ENCODE results near the gene ATRIP.

ATRIP gene

GRCh38 chr3:48423241-48423882 is 23.2 kb upstream of the ATRIP start:
- FAIRE-seq, result no peak
- DNase-seq (ENCODE audit: low spot score), result no peak

GRCh38 chr3:48423883-48424695 is 22.4 kb upstream of the ATRIP start:
- FAIRE-seq, result no peak
- no peak for DNase-seq (ENCODE audit: low spot score)

GRCh38 chr3:48425281-48425812 is 21.2 kb upstream of the ATRIP start:
- FAIRE-seq (no peak), DNase-seq (ENCODE audit: low spot score) (no peak)

- no peak for DNase-seq (ENCODE audit: low spot score)
- FAIRE-seq, result no peak
These were observed 20.1 kb upstream of the ATRIP start for GRCh38 chr3:48426401-48426909.

GRCh38 chr3:48426944-48427629 is 19.4 kb upstream of the ATRIP start:
- no peak for FAIRE-seq
- no peak for DNase-seq (ENCODE audit: low spot score)

- FAIRE-seq (peak; percentile 84), DNase-seq (ENCODE audit: low spot score) (no peak)
These were observed 18.9 kb upstream of the ATRIP start for GRCh38 chr3:48427630-48427962.

- DNase-seq (ENCODE audit: low spot score) (no peak), FAIRE-seq (no peak)
These were observed 18.4 kb upstream of the ATRIP start for GRCh38 chr3:48428088-48428571.

- no peak for FAIRE-seq
- DNase-seq (ENCODE audit: low spot score), result peak; percentile 50
These were observed 17.8 kb upstream of the ATRIP start for GRCh38 chr3:48428572-48429316.

GRCh38 chr3:48429317-48429959 is 17.1 kb upstream of the ATRIP start:
- FAIRE-seq, result peak; percentile 74

GRCh38 chr3:48429960-48430707 is 16.4 kb upstream of the ATRIP start, which contains the start of gene PLXNB1:
PLXNB1 (minus strand) TSS chr3:48430086; CDS start chr3:48424611, 5,475 bp downstream.
- DNase-seq (ENCODE audit: low spot score) (peak; percentile 65), FAIRE-seq (no peak)

More at GRCh38 chr3:48429317-48429959, 17.1 kb upstream of the ATRIP start:
- peak; percentile 85 for DNase-seq (ENCODE audit: low spot score)

- FAIRE-seq (no peak), DNase-seq (ENCODE audit: low spot score) (no peak)
These were observed 15.8 kb upstream of the ATRIP start for GRCh38 chr3:48430708-48431101.

- DNase-seq (ENCODE audit: low spot score) (no peak), FAIRE-seq (no peak)
These were observed 15.1 kb upstream of the ATRIP start for GRCh38 chr3:48431224-48432029.

GRCh38 chr3:48432411-48433371 is 13.8 kb upstream of the ATRIP start:
- no peak for FAIRE-seq
- no peak for DNase-seq (ENCODE audit: low spot score)

- no peak for FAIRE-seq
- no peak for DNase-seq (ENCODE audit: low spot score)
These were observed 12.9 kb upstream of the ATRIP start for GRCh38 chr3:48433472-48434118.

- no peak for DNase-seq (ENCODE audit: low spot score)
- no peak for FAIRE-seq
These were observed 11.8 kb upstream of the ATRIP start for GRCh38 chr3:48434591-48435222.

- FAIRE-seq (no peak), DNase-seq (ENCODE audit: low spot score) (no peak)
These were observed 11.3 kb upstream of the ATRIP start for GRCh38 chr3:48435223-48435595.

Data from urothelium cell line (cell line).